HEK293T (cell line): Measurements from ENCODE around the gene EFHC2.

Experiments used
- ARNT ChIP-seq: fragments of 450-650 bp; IDR thresholded peaks from 2 replicates; pipeline ENCODE4 v1.6.1; 2017; ENCODE audit warnings: mild to moderate bottlenecking
- BHLHE40 ChIP-seq: fragments of 450-650 bp; IDR thresholded peaks from 2 replicates; pipeline ENCODE4 v1.6.1; 2016; ENCODE audit warnings: mild to moderate bottlenecking, moderate library complexity, borderline replicate concordance
- ELF4 ChIP-seq: fragments of 450-650 bp; IDR thresholded peaks from 2 replicates; pipeline ENCODE4 v1.6.1; 2017; ENCODE audit warnings: antibody characterized with exemption
- FOXA1 ChIP-seq: fragments of 450-650 bp; IDR thresholded peaks from 2 replicates; pipeline ENCODE4 v1.6.1; 2016; ENCODE audit warnings: mild to moderate bottlenecking
- FOXK2 ChIP-seq: fragments of 450-650 bp; IDR thresholded peaks from 2 replicates; pipeline ENCODE4 v1.6.1; 2016; ENCODE audit warnings: mild to moderate bottlenecking
- FOXM1 ChIP-seq: fragments of 450-650 bp; IDR thresholded peaks from 2 replicates; pipeline ENCODE4 v1.6.1; 2017; ENCODE audit warnings: mild to moderate bottlenecking, borderline replicate concordance
- HDGF ChIP-seq: fragments of 450-650 bp; IDR thresholded peaks from 2 replicates; pipeline ENCODE4 v1.6.1; 2017; ENCODE audit warnings: antibody characterized with exemption, borderline replicate concordance
- LEF1 ChIP-seq: fragments of 450-650 bp; IDR thresholded peaks from 2 replicates; pipeline ENCODE4 v1.6.1; 2017; ENCODE audit warnings: mild to moderate bottlenecking, borderline replicate concordance
- NFRKB ChIP-seq: fragments of 450-650 bp; IDR thresholded peaks from 2 replicates; pipeline ENCODE4 v1.6.1; 2016; ENCODE audit warnings: mild to moderate bottlenecking, moderate library complexity
- SP1 ChIP-seq: fragments of 450-650 bp; IDR thresholded peaks from 2 replicates; pipeline ENCODE4 v1.6.1; 2017
- SUZ12 ChIP-seq: fragments of 450-650 bp; IDR thresholded peaks from 2 replicates; pipeline ENCODE4 v1.6.1; 2016; ENCODE audit warnings: mild to moderate bottlenecking
- TARDBP ChIP-seq: fragments of 450-650 bp; IDR thresholded peaks from 2 replicates; pipeline ENCODE4 v1.6.1; 2016
- ZNF384 ChIP-seq: fragments of 450-650 bp; IDR thresholded peaks from 2 replicates; pipeline ENCODE4 v1.6.1; 2016
- TF ChIP-seq, protein P1 (sequence below): fragments of 450-650 bp; IDR thresholded peaks from 2 replicates; pipeline ENCODE4 v1.6.1; 2016

DNA sequence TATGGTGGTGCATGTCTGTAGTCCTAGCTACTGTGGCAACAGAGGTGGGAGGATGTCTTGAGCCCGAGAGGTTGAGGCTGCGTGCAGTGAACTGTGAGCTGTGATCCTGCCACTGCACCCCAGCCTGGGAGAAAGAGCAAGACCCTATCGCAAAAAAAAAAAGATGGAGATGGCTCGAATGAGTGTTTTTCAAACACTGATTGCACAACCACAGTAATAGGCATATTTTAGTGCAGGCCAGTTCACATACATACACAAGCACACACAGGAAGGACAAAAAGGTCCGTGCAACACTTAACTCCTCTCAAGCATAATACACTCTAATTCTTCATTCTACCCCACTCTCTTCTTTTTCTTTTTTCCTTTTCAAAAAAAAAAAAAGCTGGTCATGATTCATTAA, 5.1 kb downstream of the EFHC2 start:
- TF ChIP-seq TARDBP (no peak), FOXA1 (no peak), FOXM1 (no peak), SP1 (no peak), ARNT (no peak), FOXK2 (no peak), LEF1 (no peak), BHLHE40 (no peak), ELF4 (no peak), HDGF (no peak), ZNF384 (no peak), SUZ12 (no peak), NFRKB (no peak)
- TF ChIP-seq, protein P1, sequence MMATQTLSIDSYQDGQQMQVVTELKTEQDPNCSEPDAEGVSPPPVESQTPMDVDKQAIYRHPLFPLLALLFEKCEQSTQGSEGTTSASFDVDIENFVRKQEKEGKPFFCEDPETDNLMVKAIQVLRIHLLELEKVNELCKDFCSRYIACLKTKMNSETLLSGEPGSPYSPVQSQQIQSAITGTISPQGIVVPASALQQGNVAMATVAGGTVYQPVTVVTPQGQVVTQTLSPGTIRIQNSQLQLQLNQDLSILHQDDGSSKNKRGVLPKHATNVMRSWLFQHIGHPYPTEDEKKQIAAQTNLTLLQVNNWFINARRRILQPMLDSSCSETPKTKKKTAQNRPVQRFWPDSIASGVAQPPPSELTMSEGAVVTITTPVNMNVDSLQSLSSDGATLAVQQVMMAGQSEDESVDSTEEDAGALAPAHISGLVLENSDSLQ: no peak
